Breast epithelium (tissue), 3 donors: ENCODE measurements around the gene TTLL3.

Source experiments
- CTCF ChIP-seq, 3 donors: fragments of 450-650 bp; IDR thresholded peaks; one replicate each; pipeline ENCODE4 v1.5.1; 2016 to 2017; ENCODE audit warnings: antibody characterized with exemption in 3 of 3, mild to moderate bottlenecking in 3 of 3, moderate library complexity in 3 of 3
- POLR2A ChIP-seq: fragments of 450-650 bp; IDR thresholded peaks from one replicate; pipeline ENCODE4 v1.6.1; 2016; ENCODE audit warnings: antibody characterized with exemption, mild to moderate bottlenecking, moderate library complexity
- POLR2AphosphoS5 ChIP-seq, 3 donors: sonication (generic); formaldehyde crosslinking; IDR thresholded peaks; one replicate each; pipeline ENCODE4 v1.6.1; 2017; ENCODE audit warnings: antibody characterized with exemption in 3 of 3

GRCh38 chr3:9820543-9820942 is 10.5 kb downstream of the TTLL3 start:
- no peak for TF ChIP-seq CTCF (IDR thresholded peaks at IDR 0.05)
- TF ChIP-seq POLR2A = no peak
- TF ChIP-seq POLR2AphosphoS5 (IDR thresholded peaks at IDR 0.05) = no peak
